VCaP (cell line): Measurements from ENCODE around the gene AQP3.

Experiments
- H3K27ac ChIP-seq: fragments of 450-650 bp; 2 replicates; pipeline ENCODE4 v1.5.1; 2017
- CTCF ChIP-seq: fragments of 450-650 bp; conservative IDR thresholded peaks from 2 replicates; pipeline ENCODE4 v1.5.1; 2017; ENCODE audit warnings: mild to moderate bottlenecking, moderate library complexity

Gene AQP3

GRCh38 chr9:33445389-33446239 lies 1.8 kb downstream of the AQP3 start:
- TF ChIP-seq CTCF = no peak
- H3K27ac ChIP-seq = peak overlapping the region; percentile 95

- TF ChIP-seq CTCF = no peak
- H3K27ac ChIP-seq = peak overlapping the region; percentile 95; the same call in 1 of the 2 replicates
Observed at GRCh38 chr9:33443464-33444154, 3.8 kb downstream of the AQP3 start.

GRCh38 chr9:33443047-33443446 lies 4.3 kb downstream of the AQP3 start:
- H3K27ac ChIP-seq = no peak overlapping the region; the same call in 1 of the 2 replicates
- TF ChIP-seq CTCF = no peak

GRCh38 chr9:33442125-33442524 lies 5.3 kb downstream of the AQP3 start:
- H3K27ac ChIP-seq = no peak overlapping the region

GRCh38 chr9:33440609-33441008 lies 6.8 kb downstream of the AQP3 start:
- TF ChIP-seq CTCF = no peak
- no peak overlapping the region for H3K27ac ChIP-seq

More at GRCh38 chr9:33442125-33442524, 5.3 kb downstream of the AQP3 start:
- no peak for TF ChIP-seq CTCF

GRCh38 chr9:33440204-33440603 lies 7.2 kb downstream of the AQP3 start:
- no peak overlapping the region for H3K27ac ChIP-seq
- no peak for TF ChIP-seq CTCF

GRCh38 chr9:33439731-33440130 lies 7.7 kb downstream of the AQP3 start:
- no peak overlapping the region for H3K27ac ChIP-seq
- TF ChIP-seq CTCF = no peak
